PC-3 (cell line): ENCODE data around the gene NARS2. TPM values are rescaled to one million over a fixed set of nuclear protein-coding genes. Genes with fewer than 3 reads are reported as not detected.

Source experiments
- ATAC-seq: fragments of 200-7000 bp; cut with Tn5 transposase; 2 replicates; pipeline ENCODE4 v1.9.1; 2020; ENCODE audit warnings: mild to moderate bottlenecking, moderate library complexity
- BruUV-seq: library from RNA; stranded (reverse); fragments of 400-500 nt; replicated peaks from 2 replicates; lab custom pipeline; 2021; lab: Mats Ljungman, UMichigan
- CTCF ChIA-PET: fragments of 300-600 bp; sonication (Branson Sonifier 250); formaldehyde crosslinking; loops from one replicate; lab custom pipeline; 2022; ENCODE audit warnings: antibody characterized with exemption; lab: Charles Lee
- POLR2A ChIA-PET: fragments of 300-600 bp; sonication (Branson Sonifier 250); formaldehyde crosslinking; loops from one replicate; lab custom pipeline; 2022; ENCODE audit warnings: antibody characterized with exemption; ENCODE audit not compliant: unreplicated experiment; lab: Charles Lee
- DNase-seq: peaks from one replicate; pipeline ENCODE4 v3.0.0-alpha.2; 2015
- H2AFZ ChIP-seq: fragments of 300-600 bp; sonication (generic); 2 replicates; pipeline ENCODE4 v1.6.0; 2016; ENCODE audit warnings: antibody characterized with exemption, low read length
- H3F3A ChIP-seq: fragments of 300-600 bp; sonication (generic); one replicate; pipeline ENCODE4 v1.6.0; 2017; ENCODE audit warnings: antibody characterized with exemption, low read length, control low read depth, mild to moderate bottlenecking; ENCODE audit not compliant: unreplicated experiment
- H3K27ac ChIP-seq: fragments of 300-600 bp; sonication (generic); 2 replicates; pipeline ENCODE4 v1.5.1; 2016; ENCODE audit warnings: mild to moderate bottlenecking, low read length
- H3K27me3 ChIP-seq: fragments of 300-600 bp; sonication (generic); 2 replicates; pipeline ENCODE4 v1.6.1; 2016; ENCODE audit warnings: low read length, mixed read lengths
- H3K36me3 ChIP-seq: fragments of 300-600 bp; sonication (generic); 2 replicates; pipeline ENCODE4 v1.6.1; 2016; ENCODE audit warnings: low read depth, mixed run types, low read length, mixed read lengths
- H3K4me1 ChIP-seq: fragments of 300-600 bp; sonication (generic); 2 replicates; pipeline ENCODE4 v1.5.1; 2016; ENCODE audit warnings: low read length; ENCODE audit not compliant: insufficient read depth
- H3K4me2 ChIP-seq: fragments of 300-600 bp; sonication (generic); 2 replicates; pipeline ENCODE4 v1.6.0; 2016; ENCODE audit warnings: low read length
- H3K4me3 ChIP-seq: fragments of 300-600 bp; sonication (generic); 2 replicates; pipeline ENCODE4 v1.5.1; 2016; ENCODE audit warnings: mild to moderate bottlenecking, low read length, mixed read lengths
- H3K79me2 ChIP-seq: fragments of 300-600 bp; sonication (generic); 2 replicates; pipeline ENCODE4 v1.6.1; 2017; ENCODE audit warnings: low read length, mixed read lengths
- H3K9ac ChIP-seq: fragments of 300-600 bp; sonication (generic); 2 replicates; pipeline ENCODE4 v1.6.0; 2016; ENCODE audit warnings: mild to moderate bottlenecking, low read length
- H3K9me2 ChIP-seq: fragments of 300-600 bp; sonication (generic); replicated peaks from 2 replicates; pipeline ENCODE4 v1.6.1; 2016; ENCODE audit warnings: mixed run types, low read length, mixed read lengths
- H3K9me3 ChIP-seq: fragments of 300-600 bp; sonication (generic); 2 replicates; pipeline ENCODE4 v1.6.1; 2016; ENCODE audit warnings: low read length, mixed read lengths
- H4K20me1 ChIP-seq: fragments of 300-600 bp; sonication (generic); 2 replicates; pipeline ENCODE4 v1.6.1; 2016; ENCODE audit warnings: low read length, mixed read lengths
- CTCF ChIP-seq: fragments of 300-600 bp; sonication (generic); conservative IDR thresholded peaks from 2 replicates; pipeline ENCODE4 v1.5.1; 2017; ENCODE audit warnings: antibody characterized with exemption, low read depth, mild to moderate bottlenecking, low read length
- EZH2 ChIP-seq: fragments of 300-600 bp; sonication (generic); IDR thresholded peaks from one replicate; pipeline ENCODE4 v1.6.1; 2017; ENCODE audit warnings: antibody characterized with exemption, mild to moderate bottlenecking, low read length; ENCODE audit not compliant: unreplicated experiment
- EZH2phosphoT487 ChIP-seq: fragments of 300-600 bp; sonication (generic); IDR thresholded peaks from 2 replicates; pipeline ENCODE4 v1.6.1; 2018; ENCODE audit warnings: mild to moderate bottlenecking, antibody characterized with exemption, low read length, borderline replicate concordance
- intact Hi-C: fragments of 100-400 bp; cut with micrococcal nuclease; formaldehyde crosslinking; loops from 2 replicates; pipeline ENCODE4 v1.9.0; 2023
- total RNA-seq: library from RNA; depleted of rRNA; stranded (reverse); fragments of >200 nt; gene quantifications from 2 replicates; pipeline ENCODE4 v1.2.3, GENCODE V29; 2014

The NARS2 gene
- total RNA-seq, 1 experiment from 2014 or later: 33.5 TPM

- Histone ChIP-seq H3K9me2 (no peaks in the 10 kb centered on the region), H3K4me1 (0 out of 2 replicates have a peak, but pooled peaks cover 5% of the 10 kb centered on the region), H3K4me3 (no peak overlapping the region), H3K36me3 (0 out of 2 replicates have a peak, but pooled peaks cover 2% of the 10 kb centered on the region), H3K9ac (no peak overlapping the region), H3K79me2 (no peaks in the 10 kb centered on the region), H3K27ac (no peak overlapping the region), H3K27me3 (no peaks in the 10 kb centered on the region), H3K4me2 (no peak overlapping the region), H3K9me3 (no peaks in the 10 kb centered on the region), H4K20me1 (no peaks in the 10 kb centered on the region), H3F3A (no peaks in the 10 kb centered on the region), H2AFZ (no peak overlapping the region)
- no TSS peak for BruUV-seq
- no peak for ATAC-seq
- no peak for DNase-seq
- CTCF ChIA-PET: interaction anchor here (0.6 kb wide), 1 partner anchor 10 kb away, joined by 3 read pairs; no protein-coding TSS in a partner anchor
- TF ChIP-seq EZH2phosphoT487 (no peak), CTCF (no peak), EZH2 (no peak)
- POLR2A ChIA-PET: no interaction called here
- intact Hi-C loops: no loop called here
These were observed 145.5 kb downstream of the NARS2 start for GRCh38 chr11:78429209-78429608.

- TF ChIP-seq EZH2phosphoT487: no peak
- TF ChIP-seq CTCF: no peak
- no peak for TF ChIP-seq EZH2
- Histone ChIP-seq H3K9ac (no peak overlapping the region), H3F3A (no peaks in the 10 kb centered on the region), H3K27me3 (no peaks in the 10 kb centered on the region), H3K4me1 (0 out of 2 replicates have a peak, but pooled peaks cover 6% of the 10 kb centered on the region), H3K9me2 (no peaks in the 10 kb centered on the region), H3K36me3 (0 out of 2 replicates have a peak, but pooled peaks cover 2% of the 10 kb centered on the region), H3K27ac (no peak overlapping the region), H3K9me3 (no peaks in the 10 kb centered on the region), H2AFZ (no peak overlapping the region), H3K79me2 (no peaks in the 10 kb centered on the region), H4K20me1 (no peaks in the 10 kb centered on the region), H3K4me2 (no peak overlapping the region), H3K4me3 (no peak overlapping the region)
- DNase-seq (no peak), ATAC-seq (no peak)
- intact Hi-C loops: no loop called here
- CTCF ChIA-PET: interaction anchor here (0.6 kb wide), 1 partner anchor 9 kb away, joined by 3 read pairs; no protein-coding TSS in a partner anchor
- no TSS peak for BruUV-seq
- POLR2A ChIA-PET: interaction anchor here (0.5 kb wide), 1 partner anchor 18 kb away, joined by 5 read pairs; no protein-coding TSS in a partner anchor
These were observed 145.9 kb downstream of the NARS2 start for GRCh38 chr11:78428773-78429172.

DNA sequence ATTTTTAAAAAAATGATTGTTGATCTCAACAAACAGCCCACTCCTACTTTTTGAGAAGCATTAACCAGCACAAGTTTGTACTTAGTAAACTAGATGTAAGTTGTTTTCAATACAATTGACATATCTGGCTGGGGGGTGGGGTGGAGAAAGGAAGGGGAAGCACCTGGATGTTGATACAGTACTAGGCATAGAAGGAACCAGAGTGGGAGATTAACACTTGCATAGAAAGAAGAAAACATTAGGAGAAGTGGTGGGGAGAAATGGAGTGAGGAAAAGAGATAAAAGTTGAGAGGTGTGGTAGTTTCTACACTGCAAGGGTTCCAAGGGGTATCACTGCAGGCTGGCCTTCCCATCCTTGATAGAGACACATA, 146.4 kb downstream of the NARS2 start:
- Histone ChIP-seq H3K79me2 (no peaks in the 10 kb centered on the region), H3K9me3 (no peaks in the 10 kb centered on the region), H2AFZ (no peak overlapping the region), H4K20me1 (no peaks in the 10 kb centered on the region), H3F3A (no peaks in the 10 kb centered on the region), H3K9ac (no peak overlapping the region), H3K27me3 (no peaks in the 10 kb centered on the region), H3K9me2 (no peaks in the 10 kb centered on the region), H3K4me3 (no peak overlapping the region), H3K36me3 (0 out of 2 replicates have a peak, but pooled peaks cover 2% of the 10 kb centered on the region), H3K4me2 (no peak overlapping the region), H3K27ac (no peak overlapping the region), H3K4me1 (0 out of 2 replicates have a peak, but pooled peaks cover 6% of the 10 kb centered on the region)
- ATAC-seq: no peak
- DNase-seq: no peak
- no peak for TF ChIP-seq CTCF
- TF ChIP-seq EZH2phosphoT487: no peak
- TF ChIP-seq EZH2: no peak
- CTCF ChIA-PET: no interaction called here
- BruUV-seq: no TSS peak
- POLR2A ChIA-PET: interaction anchor here (0.5 kb wide), 1 partner anchor 18 kb away, joined by 5 read pairs; no protein-coding TSS in a partner anchor
- intact Hi-C loops: no loop called here
